Liver (tissue), 9 donors: ENCODE measurements around the gene GREB1L. TPM values are rescaled to one million over a fixed set of nuclear protein-coding genes. Genes with fewer than 3 reads are reported as not detected.

Source experiments
- DNase-seq: peaks from one replicate; pipeline ENCODE4 v3.0.0-alpha.2; 2017; ENCODE audit warnings: low spot score
- H3K27ac ChIP-seq, 2 donors: one replicate each; pipeline ENCODE4 v1.7.0; 2013; ENCODE audit warnings: inconsistent platforms in 2 of 2, low read length in 2 of 2, control low read depth in 1 of 2, low read depth in 1 of 2, mild to moderate bottlenecking in 1 of 2
- H3K27me3 ChIP-seq, 4 donors: one replicate each; pipeline versions ENCODE4 v1.6.1 to v1.7.0; 2013; ENCODE audit warnings: low read length in 3 of 4, inconsistent platforms in 1 of 4, mild to moderate bottlenecking in 1 of 4, moderate library complexity in 1 of 4; ENCODE audit not compliant: control insufficient read depth in 4 of 4, insufficient read depth in 4 of 4
- H3K36me3 ChIP-seq, 4 donors: one replicate each; pipeline versions ENCODE4 v1.6.1 to v1.7.0; 2013; ENCODE audit warnings: low read length in 3 of 4, mild to moderate bottlenecking in 3 of 4, low read depth in 1 of 4, moderate library complexity in 1 of 4; ENCODE audit not compliant: control insufficient read depth in 4 of 4, insufficient read depth in 3 of 4
- H3K4me1 ChIP-seq, 4 donors: one replicate each; pipeline versions ENCODE4 v1.6.1 to v1.7.0; 2013; ENCODE audit warnings: low read length in 3 of 4, mild to moderate bottlenecking in 3 of 4, moderate library complexity in 1 of 4; ENCODE audit not compliant: control insufficient read depth in 4 of 4, insufficient read depth in 4 of 4
- H3K4me3 ChIP-seq, 3 donors: one replicate each; pipeline versions ENCODE4 v1.6.1 to v1.7.0; 2013; ENCODE audit warnings: low read length in 3 of 3, control low read depth in 1 of 3, low read depth in 1 of 3, mild to moderate bottlenecking in 1 of 3
- H3K9ac ChIP-seq, 2 donors: one replicate each; pipeline ENCODE4 v1.7.0; 2013; ENCODE audit warnings: low read length in 2 of 2, mild to moderate bottlenecking in 2 of 2, moderate library complexity in 2 of 2, control low read depth in 1 of 2, low read depth in 1 of 2
- H3K9me3 ChIP-seq, 4 donors: one replicate each; pipeline versions ENCODE4 v1.6.1 to v1.7.0; 2013; ENCODE audit warnings: low read length in 3 of 4; ENCODE audit not compliant: control insufficient read depth in 4 of 4
- EGR1 ChIP-seq, 2 donors: IDR thresholded peaks; 2 replicates each; pipeline ENCODE4 v1.6.1; 2016 to 2018; ENCODE audit warnings: antibody characterized with exemption in 2 of 2, low read depth in 2 of 2
- FOXA1 ChIP-seq: IDR thresholded peaks from 2 replicates; pipeline ENCODE4 v1.6.1; 2016; ENCODE audit warnings: antibody characterized with exemption
- FOXA2 ChIP-seq: IDR thresholded peaks from 2 replicates; pipeline ENCODE4 v1.6.1; 2016; ENCODE audit warnings: antibody characterized with exemption
- GABPA ChIP-seq, 2 donors: IDR thresholded peaks in 1 of 2; conservative IDR thresholded peaks in 1 of 2; 2 replicates each; pipeline ENCODE4 v1.6.1; 2016; ENCODE audit warnings: antibody characterized with exemption in 2 of 2, mild to moderate bottlenecking in 1 of 2, moderate library complexity in 1 of 2
- HNF4A ChIP-seq, 2 donors: conservative IDR thresholded peaks; 2 replicates each; pipeline ENCODE4 v1.6.1; 2016; ENCODE audit warnings: antibody characterized with exemption in 2 of 2, mild to moderate bottlenecking in 2 of 2
- HNF4G ChIP-seq: IDR thresholded peaks from 2 replicates; pipeline ENCODE4 v1.6.1; 2016; ENCODE audit warnings: antibody characterized with exemption
- JUND ChIP-seq, 2 donors: IDR thresholded peaks; 2 replicates each; pipeline ENCODE4 v1.6.1; 2016; ENCODE audit warnings: antibody characterized with exemption in 2 of 2
- NR2F2 ChIP-seq: IDR thresholded peaks from 2 replicates; pipeline ENCODE4 v1.6.1; 2016; ENCODE audit warnings: antibody characterized with exemption
- RAD21 ChIP-seq, 2 donors: IDR thresholded peaks; 2 replicates each; pipeline ENCODE4 v1.6.1; 2016; ENCODE audit warnings: antibody characterized with exemption in 2 of 2, mild to moderate bottlenecking in 2 of 2
- RXRA ChIP-seq, 2 donors: IDR thresholded peaks; 2 replicates each; pipeline ENCODE4 v1.6.1; 2017 to 2018; ENCODE audit warnings: antibody characterized with exemption in 2 of 2, mild to moderate bottlenecking in 1 of 2
- SP1 ChIP-seq: IDR thresholded peaks from 2 replicates; pipeline ENCODE4 v1.6.1; 2018; ENCODE audit warnings: antibody characterized with exemption, mild to moderate bottlenecking
- TAF1 ChIP-seq: conservative IDR thresholded peaks from 2 replicates; pipeline ENCODE4 v1.6.1; 2016; ENCODE audit warnings: antibody characterized with exemption, mild to moderate bottlenecking
- YY1 ChIP-seq: IDR thresholded peaks from 2 replicates; pipeline ENCODE4 v1.6.1; 2016; ENCODE audit warnings: antibody characterized with exemption, mild to moderate bottlenecking
- WGBS: extraction: QIAGEN DNeasy Blood & Tissue Kit; methylation state at CpG from one replicate; pipeline ENCODE4 v1.1.7; 2013; 5-methylcytosine and 5-hydroxymethylcytosine counted together
- polyA plus RNA-seq, 2 donors: library from polyadenylated mRNA; stranded (reverse) in 1 of 2; unstranded in 1 of 2; fragments of 200-250 nt in 1 of 2; fragments of >200 nt in 1 of 2; fragmentation: Nextera tagmentation in 1 of 2; extraction: Ambion mirVana in 1 of 2; gene quantifications; one replicate each; pipeline versions ENCODE4 v1.2.1 to v1.2.3, GENCODE V29; 2013 to 2015
- total RNA-seq, 2 donors: library from RNA; depleted of rRNA; stranded (reverse); fragments of >200 nt; gene quantifications; one replicate each; pipeline ENCODE4 v1.2.3, GENCODE V29; 2014
- TF ChIP-seq, protein P1 (sequence below): IDR thresholded peaks from 2 replicates; pipeline ENCODE4 v1.6.1; 2016; ENCODE audit warnings: antibody characterized with exemption
- TF ChIP-seq, protein P2 (sequence below): IDR thresholded peaks from 2 replicates; pipeline ENCODE4 v1.6.1; 2016; ENCODE audit warnings: antibody characterized with exemption
- TF ChIP-seq, protein P3 (sequence below): IDR thresholded peaks from 2 replicates; pipeline ENCODE4 v1.6.1; 2016; ENCODE audit warnings: antibody characterized with exemption, mild to moderate bottlenecking
- TF ChIP-seq, protein P4 (sequence below): IDR thresholded peaks from 2 replicates; pipeline ENCODE4 v1.6.1; 2016; ENCODE audit warnings: antibody characterized with exemption
- TF ChIP-seq, protein P5 (sequence below): fragments of 150-350 bp; IDR thresholded peaks from 2 replicates; pipeline ENCODE4 v1.5.1; 2017; ENCODE audit warnings: improper control_type of control experiment, low read depth, low read length; ENCODE audit not compliant: missing input control
- donor health status: healthy.
- donor health status: healthy.
- donor health status: healthy.
- donor health status: healthy.
- donor health status: healthy.

The GREB1L gene
- total and polyA plus RNA-seq, 4 donors, result 1.2 to 13.1 (median 3.0) TPM

DNA sequence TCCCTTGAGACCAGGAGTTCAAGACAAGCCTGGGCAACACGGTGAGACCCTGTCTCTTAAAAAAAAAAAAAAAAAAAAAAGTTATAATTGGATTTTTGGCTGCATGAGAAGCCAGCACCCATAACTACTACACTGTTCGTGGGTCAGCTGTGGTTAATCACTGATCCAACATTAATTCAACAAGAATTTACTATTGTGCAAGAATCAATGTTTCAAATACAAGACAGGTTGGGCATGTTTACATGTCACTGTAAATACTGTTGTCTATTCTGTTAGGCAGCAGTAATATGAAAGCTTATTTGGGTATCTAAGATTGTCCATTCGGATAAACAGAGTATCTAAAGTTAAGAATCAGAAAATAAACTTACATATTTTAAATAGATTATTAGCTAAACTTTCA is 296.2 kb downstream of the GREB1L start:
- H3K27me3 ChIP-seq, result no peaks in the 10 kb centered on the region
- H3K9ac ChIP-seq, result no peak overlapping the region
- TF ChIP-seq JUND (IDR thresholded peaks at IDR 0.05), result no peak
- TF ChIP-seq HNF4A (conservative IDR thresholded peaks at IDR 0.05), result peak; percentile 46 to 50
- TF ChIP-seq RXRA (IDR thresholded peaks at IDR 0.05), result peak; percentile 35 to 38
- TF ChIP-seq, protein P1, sequence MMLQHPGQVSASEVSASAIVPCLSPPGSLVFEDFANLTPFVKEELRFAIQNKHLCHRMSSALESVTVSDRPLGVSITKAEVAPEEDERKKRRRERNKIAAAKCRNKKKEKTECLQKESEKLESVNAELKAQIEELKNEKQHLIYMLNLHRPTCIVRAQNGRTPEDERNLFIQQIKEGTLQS, result peak; percentile 17
- no peak for TF ChIP-seq GABPA (IDR thresholded peaks at IDR 0.05 in 1 of 2, conservative IDR thresholded peaks at IDR 0.05 in 1 of 2)
- TF ChIP-seq YY1, result no peak
- TF ChIP-seq, protein P2, sequence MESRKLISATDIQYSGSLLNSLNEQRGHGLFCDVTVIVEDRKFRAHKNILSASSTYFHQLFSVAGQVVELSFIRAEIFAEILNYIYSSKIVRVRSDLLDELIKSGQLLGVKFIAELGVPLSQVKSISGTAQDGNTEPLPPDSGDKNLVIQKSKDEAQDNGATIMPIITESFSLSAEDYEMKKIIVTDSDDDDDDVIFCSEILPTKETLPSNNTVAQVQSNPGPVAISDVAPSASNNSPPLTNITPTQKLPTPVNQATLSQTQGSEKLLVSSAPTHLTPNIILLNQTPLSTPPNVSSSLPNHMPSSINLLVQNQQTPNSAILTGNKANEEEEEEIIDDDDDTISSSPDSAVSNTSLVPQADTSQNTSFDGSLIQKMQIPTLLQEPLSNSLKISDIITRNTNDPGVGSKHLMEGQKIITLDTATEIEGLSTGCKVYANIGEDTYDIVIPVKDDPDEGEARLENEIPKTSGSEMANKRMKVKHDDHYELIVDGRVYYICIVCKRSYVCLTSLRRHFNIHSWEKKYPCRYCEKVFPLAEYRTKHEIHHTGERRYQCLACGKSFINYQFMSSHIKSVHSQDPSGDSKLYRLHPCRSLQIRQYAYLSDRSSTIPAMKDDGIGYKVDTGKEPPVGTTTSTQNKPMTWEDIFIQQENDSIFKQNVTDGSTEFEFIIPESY, result no peak
- no peak for TF ChIP-seq TAF1
- TF ChIP-seq SP1, result peak; percentile 19
- TF ChIP-seq NR2F2, result no peak
- peak in 1 of 2 donors; percentile 8 for TF ChIP-seq RAD21 (IDR thresholded peaks at IDR 0.05)
- TF ChIP-seq, protein P3, sequence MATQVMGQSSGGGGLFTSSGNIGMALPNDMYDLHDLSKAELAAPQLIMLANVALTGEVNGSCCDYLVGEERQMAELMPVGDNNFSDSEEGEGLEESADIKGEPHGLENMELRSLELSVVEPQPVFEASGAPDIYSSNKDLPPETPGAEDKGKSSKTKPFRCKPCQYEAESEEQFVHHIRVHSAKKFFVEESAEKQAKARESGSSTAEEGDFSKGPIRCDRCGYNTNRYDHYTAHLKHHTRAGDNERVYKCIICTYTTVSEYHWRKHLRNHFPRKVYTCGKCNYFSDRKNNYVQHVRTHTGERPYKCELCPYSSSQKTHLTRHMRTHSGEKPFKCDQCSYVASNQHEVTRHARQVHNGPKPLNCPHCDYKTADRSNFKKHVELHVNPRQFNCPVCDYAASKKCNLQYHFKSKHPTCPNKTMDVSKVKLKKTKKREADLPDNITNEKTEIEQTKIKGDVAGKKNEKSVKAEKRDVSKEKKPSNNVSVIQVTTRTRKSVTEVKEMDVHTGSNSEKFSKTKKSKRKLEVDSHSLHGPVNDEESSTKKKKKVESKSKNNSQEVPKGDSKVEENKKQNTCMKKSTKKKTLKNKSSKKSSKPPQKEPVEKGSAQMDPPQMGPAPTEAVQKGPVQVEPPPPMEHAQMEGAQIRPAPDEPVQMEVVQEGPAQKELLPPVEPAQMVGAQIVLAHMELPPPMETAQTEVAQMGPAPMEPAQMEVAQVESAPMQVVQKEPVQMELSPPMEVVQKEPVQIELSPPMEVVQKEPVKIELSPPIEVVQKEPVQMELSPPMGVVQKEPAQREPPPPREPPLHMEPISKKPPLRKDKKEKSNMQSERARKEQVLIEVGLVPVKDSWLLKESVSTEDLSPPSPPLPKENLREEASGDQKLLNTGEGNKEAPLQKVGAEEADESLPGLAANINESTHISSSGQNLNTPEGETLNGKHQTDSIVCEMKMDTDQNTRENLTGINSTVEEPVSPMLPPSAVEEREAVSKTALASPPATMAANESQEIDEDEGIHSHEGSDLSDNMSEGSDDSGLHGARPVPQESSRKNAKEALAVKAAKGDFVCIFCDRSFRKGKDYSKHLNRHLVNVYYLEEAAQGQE, result no peak
- TF ChIP-seq, protein P4, sequence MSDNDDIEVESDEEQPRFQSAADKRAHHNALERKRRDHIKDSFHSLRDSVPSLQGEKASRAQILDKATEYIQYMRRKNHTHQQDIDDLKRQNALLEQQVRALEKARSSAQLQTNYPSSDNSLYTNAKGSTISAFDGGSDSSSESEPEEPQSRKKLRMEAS, result no peak
- peak; percentile 64 for TF ChIP-seq FOXA1
- TF ChIP-seq EGR1 (IDR thresholded peaks at IDR 0.05; ENCODE audit: low read depth in 2 of 2), result no peak
- TF ChIP-seq FOXA2, result peak; percentile 91
- TF ChIP-seq, protein P5, sequence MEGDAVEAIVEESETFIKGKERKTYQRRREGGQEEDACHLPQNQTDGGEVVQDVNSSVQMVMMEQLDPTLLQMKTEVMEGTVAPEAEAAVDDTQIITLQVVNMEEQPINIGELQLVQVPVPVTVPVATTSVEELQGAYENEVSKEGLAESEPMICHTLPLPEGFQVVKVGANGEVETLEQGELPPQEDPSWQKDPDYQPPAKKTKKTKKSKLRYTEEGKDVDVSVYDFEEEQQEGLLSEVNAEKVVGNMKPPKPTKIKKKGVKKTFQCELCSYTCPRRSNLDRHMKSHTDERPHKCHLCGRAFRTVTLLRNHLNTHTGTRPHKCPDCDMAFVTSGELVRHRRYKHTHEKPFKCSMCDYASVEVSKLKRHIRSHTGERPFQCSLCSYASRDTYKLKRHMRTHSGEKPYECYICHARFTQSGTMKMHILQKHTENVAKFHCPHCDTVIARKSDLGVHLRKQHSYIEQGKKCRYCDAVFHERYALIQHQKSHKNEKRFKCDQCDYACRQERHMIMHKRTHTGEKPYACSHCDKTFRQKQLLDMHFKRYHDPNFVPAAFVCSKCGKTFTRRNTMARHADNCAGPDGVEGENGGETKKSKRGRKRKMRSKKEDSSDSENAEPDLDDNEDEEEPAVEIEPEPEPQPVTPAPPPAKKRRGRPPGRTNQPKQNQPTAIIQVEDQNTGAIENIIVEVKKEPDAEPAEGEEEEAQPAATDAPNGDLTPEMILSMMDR, result no peak
- TF ChIP-seq HNF4G, result no peak
- 48% methylated on average over 3 of the region's 3 CpGs for WGBS
- H3K27ac ChIP-seq, result no peak overlapping the region
- no peak overlapping the region for H3K4me3 ChIP-seq
- H3K36me3 ChIP-seq, result peaks cover 3 to 16% (median 11%) of the 10 kb centered on the region in 4 donors
- H3K4me1 ChIP-seq, result peaks cover 5 to 11% (median 8%) of the 10 kb centered on the region in 4 donors
- no peak for DNase-seq
- no peaks in the 10 kb centered on the region for H3K9me3 ChIP-seq
